Neural progenitor cell (in vitro differentiated cells): ENCODE measurements around the gene SLC41A3. TPM values are rescaled to one million over a fixed set of nuclear protein-coding genes. Genes with fewer than 3 reads are reported as not detected.

ENCODE experiments used
- DNase-seq: peaks from one replicate; pipeline ENCODE4 v3.0.0-alpha.2; 2016; ENCODE audit warnings: low spot score
- H2AFZ ChIP-seq: fragments of 200-600 bp; sonication (generic); replicated peaks from 2 replicates; pipeline ENCODE4 v1.6.1; 2016; ENCODE audit warnings: antibody characterized with exemption
- H3F3A ChIP-seq: fragments of 200-600 bp; sonication (generic); 2 replicates; pipeline ENCODE4 v1.6.1; 2016; ENCODE audit warnings: antibody characterized with exemption, low read depth
- H3K27ac ChIP-seq: fragments of 200-600 bp; sonication (generic); 2 replicates; pipeline ENCODE4 v1.5.1; 2016; ENCODE audit warnings: mild to moderate bottlenecking
- H3K27me3 ChIP-seq: fragments of 200-600 bp; sonication (generic); 2 replicates; pipeline ENCODE4 v1.6.1; 2016; ENCODE audit warnings: mild to moderate bottlenecking, moderate library complexity
- H3K36me3 ChIP-seq: fragments of 200-600 bp; sonication (generic); 2 replicates; pipeline ENCODE4 v1.5.1; 2016
- H3K4me1 ChIP-seq: fragments of 200-600 bp; sonication (generic); 2 replicates; pipeline ENCODE4 v1.6.1; 2016; ENCODE audit warnings: mixed run types
- H3K4me2 ChIP-seq: fragments of 200-600 bp; sonication (generic); 2 replicates; pipeline ENCODE4 v1.6.1; 2016
- H3K4me3 ChIP-seq: fragments of 200-600 bp; sonication (generic); 2 replicates; pipeline ENCODE4 v1.5.1; 2016
- H3K79me2 ChIP-seq: fragments of 200-600 bp; sonication (generic); 2 replicates; pipeline ENCODE4 v1.6.1; 2016; ENCODE audit warnings: low read depth
- H3K9ac ChIP-seq: fragments of 200-600 bp; sonication (generic); 2 replicates; pipeline ENCODE4 v1.6.1; 2016
- H3K9me3 ChIP-seq: fragments of 200-600 bp; sonication (generic); 2 replicates; pipeline ENCODE4 v1.5.1; 2016; ENCODE audit warnings: low read depth
- H4K20me1 ChIP-seq: fragments of 200-600 bp; sonication (generic); 2 replicates; pipeline ENCODE4 v1.6.1; 2016; ENCODE audit warnings: low read depth
- H3K27ac Mint-ChIP-seq: 3 replicates; pipeline ENCODE4 v1.8.0; 2021; ENCODE audit warnings: mixed read lengths
- H3K27me3 Mint-ChIP-seq: 2 replicates; pipeline ENCODE4 v1.8.0; 2022; ENCODE audit warnings: low read depth, mild to moderate bottlenecking, inconsistent platforms, moderate library complexity, mixed read lengths; ENCODE audit not compliant: insufficient read depth
- H3K36me3 Mint-ChIP-seq: 3 replicates; pipeline ENCODE4 v1.8.0; 2021; ENCODE audit warnings: mixed read lengths
- H3K4me1 Mint-ChIP-seq: 3 replicates; pipeline ENCODE4 v1.8.0; 2021; ENCODE audit warnings: mixed read lengths
- H3K4me3 Mint-ChIP-seq: 3 replicates; pipeline ENCODE4 v1.8.0; 2021; ENCODE audit warnings: mild to moderate bottlenecking, moderate library complexity, mixed read lengths
- H3K9me3 Mint-ChIP-seq: 3 replicates; pipeline ENCODE4 v1.8.0; 2020; ENCODE audit warnings: mixed read lengths
- CTCF ChIP-seq: fragments of 200-600 bp; sonication (generic); IDR thresholded peaks from 2 replicates; pipeline ENCODE4 v1.5.1; 2017; ENCODE audit warnings: antibody characterized with exemption, mild to moderate bottlenecking
- EZH2 ChIP-seq: fragments of 200-600 bp; sonication (generic); IDR thresholded peaks from 2 replicates; pipeline ENCODE4 v1.6.1; 2017; ENCODE audit warnings: antibody characterized with exemption, mild to moderate bottlenecking, moderate library complexity
- EZH2phosphoT487 ChIP-seq: fragments of 200-600 bp; sonication (generic); IDR thresholded peaks from 2 replicates; pipeline ENCODE4 v1.6.1; 2017; ENCODE audit warnings: antibody characterized with exemption
- total RNA-seq: library from RNA; depleted of rRNA; stranded (reverse); fragments of >200 nt; gene quantifications from 2 replicates; pipeline ENCODE4 v1.2.3, GENCODE V29; 2015; ENCODE audit warnings: low replicate concordance

SLC41A3 gene
- total RNA-seq, 1 donor from 2014 or later, result 24.9 TPM

- no peak overlapping the region for H3K4me3 ChIP-seq
- H3K4me1 ChIP-seq, result peaks cover 4% of the 10 kb centered on the region
- no peak overlapping the region for H2AFZ ChIP-seq
- no peak for DNase-seq
- no peaks in the 10 kb centered on the region for H3K9me3 Mint-ChIP-seq
- H3K36me3 ChIP-seq, result no peaks in the 10 kb centered on the region
- no peak overlapping the region for H3K4me2 ChIP-seq
- peaks cover 2% of the 10 kb centered on the region for H3K27me3 Mint-ChIP-seq
- no peak for TF ChIP-seq CTCF
- no peak for TF ChIP-seq EZH2phosphoT487
- H3K36me3 Mint-ChIP-seq, result peaks cover 6% of the 10 kb centered on the region
- H3K27ac Mint-ChIP-seq, result peak overlapping the region; percentile 10
- no peaks in the 10 kb centered on the region for H3K79me2 ChIP-seq
- no peaks in the 10 kb centered on the region for H3K9me3 ChIP-seq
- H3F3A ChIP-seq, result no peaks in the 10 kb centered on the region
- peaks cover 12% of the 10 kb centered on the region for H3K4me1 Mint-ChIP-seq
- H3K27me3 ChIP-seq, result no peaks in the 10 kb centered on the region
- H3K27ac ChIP-seq, result no peak overlapping the region
- H3K9ac ChIP-seq, result no peak overlapping the region
- H3K4me3 Mint-ChIP-seq, result no peak overlapping the region
- H4K20me1 ChIP-seq, result no peaks in the 10 kb centered on the region
These were observed 29.1 kb downstream of the SLC41A3 start for GRCh38 chr3:126054870-126055269.

- peaks cover 4% of the 10 kb centered on the region for H3K4me1 ChIP-seq
- peaks cover 2% of the 10 kb centered on the region for H3K27me3 Mint-ChIP-seq
- DNase-seq, result no peak
- no peaks in the 10 kb centered on the region for H3K79me2 ChIP-seq
- H3K9me3 Mint-ChIP-seq, result no peaks in the 10 kb centered on the region
- no peaks in the 10 kb centered on the region for H3K36me3 ChIP-seq
- H3K4me2 ChIP-seq, result no peak overlapping the region
- H3K27ac Mint-ChIP-seq, result peak overlapping the region; percentile 10
- no peak overlapping the region for H3K4me3 Mint-ChIP-seq
- no peaks in the 10 kb centered on the region for H3K9me3 ChIP-seq
- no peak overlapping the region for H3K27ac ChIP-seq
- no peaks in the 10 kb centered on the region for H3K27me3 ChIP-seq
- no peak overlapping the region for H3K4me3 ChIP-seq
- peaks cover 6% of the 10 kb centered on the region for H3K4me1 Mint-ChIP-seq
- H3K9ac ChIP-seq, result no peak overlapping the region
- no peaks in the 10 kb centered on the region for H3F3A ChIP-seq
- H3K36me3 Mint-ChIP-seq, result peaks cover 10% of the 10 kb centered on the region
- H4K20me1 ChIP-seq, result no peaks in the 10 kb centered on the region
- TF ChIP-seq EZH2 (no peak), EZH2phosphoT487 (no peak), CTCF (no peak)
- H2AFZ ChIP-seq, result no peak overlapping the region
These were observed 29.9 kb downstream of the SLC41A3 start for GRCh38 chr3:126053949-126054569.

- Histone ChIP-seq H3K36me3 (no peaks in the 10 kb centered on the region), H3K27ac (no peak overlapping the region), H3K4me1 (peaks cover 4% of the 10 kb centered on the region), H2AFZ (no peak overlapping the region), H3K4me2 (no peak overlapping the region), H4K20me1 (no peaks in the 10 kb centered on the region), H3K79me2 (no peaks in the 10 kb centered on the region), H3K9ac (no peak overlapping the region), H3K4me3 (no peak overlapping the region), H3K27me3 (no peaks in the 10 kb centered on the region), H3F3A (no peaks in the 10 kb centered on the region), H3K9me3 (no peaks in the 10 kb centered on the region)
- TF ChIP-seq CTCF (no peak), EZH2phosphoT487 (no peak), EZH2 (no peak)
- H3K27me3 Mint-ChIP-seq, result peaks cover 2% of the 10 kb centered on the region
- H3K4me1 Mint-ChIP-seq, result peaks cover 6% of the 10 kb centered on the region
- DNase-seq, result no peak
- H3K27ac Mint-ChIP-seq, result no peak overlapping the region
- H3K4me3 Mint-ChIP-seq, result no peak overlapping the region
- H3K36me3 Mint-ChIP-seq, result peaks cover 14% of the 10 kb centered on the region
- no peaks in the 10 kb centered on the region for H3K9me3 Mint-ChIP-seq
These were observed 30.4 kb downstream of the SLC41A3 start for GRCh38 chr3:126053513-126053912.
